ENCODE data around the gene C2orf49.

- TF ChIP-seq CTCF (IDR thresholded peaks at IDR 0.05; ENCODE audit: low read length): no peak
- no peak for TF ChIP-seq EZH2 (optimal IDR thresholded peaks at IDR 0.05; ENCODE audit: low read depth, low read length)
- no peak for TF ChIP-seq EZH2phosphoT487 (IDR thresholded peaks at IDR 0.05; ENCODE audit: low read length)
Measured at GRCh38 chr2:105324732-105325131, 12.6 kb upstream of the C2orf49 start.

All from MM.1S (cell line).